ENCODE results near the gene SLC12A4. TPM values are rescaled to one million over a fixed set of nuclear protein-coding genes. Genes with fewer than 3 reads are reported as not detected.
"Not testable (repeated sequence)": the region's sequence is repeated elsewhere in the genome, so short reads cannot be mapped to it uniquely, and the experiment has no call there.

SLC12A4 gene
- total RNA-seq, 1 experiment from 2014 or later, result 62.6 TPM

- no peak for DNase-seq (ENCODE audit: low read depth)
Measured at GRCh38 chr16:67928147-67928546, 40.3 kb downstream of the SLC12A4 start.

- no peak for DNase-seq (ENCODE audit: low read depth)
Measured at GRCh38 chr16:67927131-67927941, 41.1 kb downstream of the SLC12A4 start.

GRCh38 chr16:67926181-67926750 lies 42.2 kb downstream of the SLC12A4 start:
- peak; percentile 36 for DNase-seq (ENCODE audit: low read depth)

- no peak for DNase-seq (ENCODE audit: low read depth)
Measured at GRCh38 chr16:67924140-67924906, 44.1 kb downstream of the SLC12A4 start.

- DNase-seq (ENCODE audit: low read depth), result no peak
Measured at GRCh38 chr16:67923414-67924116, 44.9 kb downstream of the SLC12A4 start.

- no peak for DNase-seq (ENCODE audit: low read depth)
Measured at GRCh38 chr16:67922740-67923139, 45.7 kb downstream of the SLC12A4 start.

GRCh38 chr16:67922221-67922620 lies 46.2 kb downstream of the SLC12A4 start:
- no peak for DNase-seq (ENCODE audit: low read depth)

- DNase-seq (ENCODE audit: low read depth), result no peak
Measured at GRCh38 chr16:67919622-67920221, 48.7 kb downstream of the SLC12A4 start.

- DNase-seq (ENCODE audit: low read depth), result peak; percentile 87
Measured at GRCh38 chr16:67917852-67918236, 50.6 kb downstream of the SLC12A4 start.

GRCh38 chr16:67917140-67917851 lies 51.1 kb downstream of the SLC12A4 start:
- peak; percentile 43 for DNase-seq (ENCODE audit: low read depth)

- DNase-seq (ENCODE audit: low read depth), result no peak
Measured at GRCh38 chr16:67915831-67916723, 52.4 kb downstream of the SLC12A4 start.

GRCh38 chr16:67915496-67915769 lies 53.0 kb downstream of the SLC12A4 start:
- DNase-seq (ENCODE audit: low read depth), result not testable (repeated sequence)

GRCh38 chr16:67914758-67915495 lies 53.5 kb downstream of the SLC12A4 start:
- no peak for DNase-seq (ENCODE audit: low read depth)

GRCh38 chr16:67910158-67910557 lies 58.3 kb downstream of the SLC12A4 start:
- DNase-seq (ENCODE audit: low read depth), result peak; percentile 91

GRCh38 chr16:67909056-67909742 lies 59.2 kb downstream of the SLC12A4 start:
- no peak for DNase-seq (ENCODE audit: low read depth)

GRCh38 chr16:67907397-67908180 lies 60.8 kb downstream of the SLC12A4 start:
- no peak for DNase-seq (ENCODE audit: low read depth)

GRCh38 chr16:67902831-67903230 lies 65.6 kb downstream of the SLC12A4 start:
- DNase-seq (ENCODE audit: low read depth), result peak; percentile 74

GRCh38 chr16:67901734-67902133 lies 66.7 kb downstream of the SLC12A4 start:
- DNase-seq (ENCODE audit: low read depth), result no peak
